IPS DF 4.7 (cell line): ENCODE data around the gene MIA3.
"Not testable (repeated sequence)": the region's sequence is repeated elsewhere in the genome, so short reads cannot be mapped to it uniquely, and the experiment has no call there.

ENCODE experiments used
- DNase-seq: peaks from one replicate; pipeline ENCODE4 v3.0.0-alpha.2; 2013; ENCODE audit warnings: low spot score; ENCODE audit errors: extremely low read depth

Gene MIA3, protein sequence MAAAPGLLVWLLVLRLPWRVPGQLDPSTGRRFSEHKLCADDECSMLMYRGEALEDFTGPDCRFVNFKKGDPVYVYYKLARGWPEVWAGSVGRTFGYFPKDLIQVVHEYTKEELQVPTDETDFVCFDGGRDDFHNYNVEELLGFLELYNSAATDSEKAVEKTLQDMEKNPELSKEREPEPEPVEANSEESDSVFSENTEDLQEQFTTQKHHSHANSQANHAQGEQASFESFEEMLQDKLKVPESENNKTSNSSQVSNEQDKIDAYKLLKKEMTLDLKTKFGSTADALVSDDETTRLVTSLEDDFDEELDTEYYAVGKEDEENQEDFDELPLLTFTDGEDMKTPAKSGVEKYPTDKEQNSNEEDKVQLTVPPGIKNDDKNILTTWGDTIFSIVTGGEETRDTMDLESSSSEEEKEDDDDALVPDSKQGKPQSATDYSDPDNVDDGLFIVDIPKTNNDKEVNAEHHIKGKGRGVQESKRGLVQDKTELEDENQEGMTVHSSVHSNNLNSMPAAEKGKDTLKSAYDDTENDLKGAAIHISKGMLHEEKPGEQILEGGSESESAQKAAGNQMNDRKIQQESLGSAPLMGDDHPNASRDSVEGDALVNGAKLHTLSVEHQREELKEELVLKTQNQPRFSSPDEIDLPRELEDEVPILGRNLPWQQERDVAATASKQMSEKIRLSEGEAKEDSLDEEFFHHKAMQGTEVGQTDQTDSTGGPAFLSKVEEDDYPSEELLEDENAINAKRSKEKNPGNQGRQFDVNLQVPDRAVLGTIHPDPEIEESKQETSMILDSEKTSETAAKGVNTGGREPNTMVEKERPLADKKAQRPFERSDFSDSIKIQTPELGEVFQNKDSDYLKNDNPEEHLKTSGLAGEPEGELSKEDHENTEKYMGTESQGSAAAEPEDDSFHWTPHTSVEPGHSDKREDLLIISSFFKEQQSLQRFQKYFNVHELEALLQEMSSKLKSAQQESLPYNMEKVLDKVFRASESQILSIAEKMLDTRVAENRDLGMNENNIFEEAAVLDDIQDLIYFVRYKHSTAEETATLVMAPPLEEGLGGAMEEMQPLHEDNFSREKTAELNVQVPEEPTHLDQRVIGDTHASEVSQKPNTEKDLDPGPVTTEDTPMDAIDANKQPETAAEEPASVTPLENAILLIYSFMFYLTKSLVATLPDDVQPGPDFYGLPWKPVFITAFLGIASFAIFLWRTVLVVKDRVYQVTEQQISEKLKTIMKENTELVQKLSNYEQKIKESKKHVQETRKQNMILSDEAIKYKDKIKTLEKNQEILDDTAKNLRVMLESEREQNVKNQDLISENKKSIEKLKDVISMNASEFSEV (N-terminal part only)

GRCh38 chr1:222618001-222618879 is at the start of gene MIA3:
Gene MIA3 (plus strand): TSS chr1:222618097. CDS start chr1:222618111, 14 bp downstream.
- no peak for DNase-seq

- no peak for DNase-seq
Observed at GRCh38 chr1:222570837-222571236, 47.1 kb upstream of the MIA3 start.

GRCh38 chr1:222579316-222579715 is 38.6 kb upstream of the MIA3 start:
- DNase-seq, result no peak

GRCh38 chr1:222582099-222582774 is 35.7 kb upstream of the MIA3 start:
- no peak for DNase-seq

DNA sequence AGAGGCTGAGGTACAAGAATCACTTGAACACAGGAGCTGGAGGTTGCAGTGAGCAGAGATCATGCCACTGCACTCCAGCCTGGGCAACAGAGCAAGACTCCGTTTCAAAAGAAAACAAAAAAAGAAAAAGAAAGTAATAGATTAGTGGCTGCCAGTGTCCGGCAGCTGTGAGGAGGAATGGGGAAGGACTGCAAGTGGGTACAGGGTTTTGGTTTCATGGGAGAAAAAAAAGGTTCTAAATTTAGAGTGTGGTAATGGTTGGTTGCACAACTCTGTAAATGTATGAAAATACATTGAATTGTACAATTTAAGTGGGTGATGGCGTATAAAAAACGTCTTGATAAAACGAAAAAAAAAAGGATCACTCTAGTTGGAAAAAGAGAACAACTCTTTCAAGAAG is 34.8 kb upstream of the MIA3 start:
- DNase-seq, result no peak

- DNase-seq, result no peak
Observed at GRCh38 chr1:222586842-222587241, 31.1 kb upstream of the MIA3 start.

DNA sequence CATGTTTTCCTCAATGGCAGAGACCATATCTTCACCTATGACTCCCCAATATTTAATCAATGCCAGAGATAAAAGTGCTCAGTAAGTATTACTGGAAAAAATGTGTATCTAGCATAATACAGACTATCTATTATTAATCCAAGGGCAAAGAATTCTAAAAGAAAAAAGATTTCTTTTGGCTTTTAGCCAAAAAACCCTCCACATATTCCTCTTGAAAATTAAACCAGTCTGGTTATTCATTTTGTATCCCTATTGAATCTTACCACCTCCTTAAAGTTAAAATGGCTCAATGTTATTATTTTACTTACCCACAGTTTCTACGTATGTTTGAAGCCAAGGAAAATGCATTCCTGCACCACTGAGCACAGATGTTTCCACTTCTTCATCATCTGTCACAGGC is 29.8 kb upstream of the MIA3 start:
- DNase-seq, result no peak

- peak; percentile 41 for DNase-seq
Observed at GRCh38 chr1:222589462-222590302, 28.2 kb upstream of the MIA3 start, which contains the start of gene TAF1A. Gene TAF1A (minus strand): TSS chr1:222589933.

DNA sequence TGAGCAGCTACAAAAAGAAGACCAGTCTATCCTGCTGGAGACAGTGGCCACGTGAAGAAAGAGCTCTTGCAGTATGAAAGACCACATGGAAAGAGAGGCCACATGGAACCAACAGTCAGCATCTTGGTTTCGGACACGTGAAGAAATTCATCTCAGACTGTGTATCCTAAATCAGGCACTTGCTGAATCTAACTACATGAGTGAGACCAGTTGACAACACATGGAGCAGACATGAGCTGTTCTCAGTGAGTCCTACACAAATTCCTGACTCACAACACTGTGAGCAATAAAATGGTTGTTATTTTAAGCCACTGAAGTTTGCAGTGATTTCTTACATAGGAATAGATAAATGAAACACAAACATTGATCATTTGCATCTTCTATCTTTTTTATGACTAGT is 25.7 kb upstream of the MIA3 start:
- DNase-seq, result no peak

GRCh38 chr1:222594789-222595188 is 23.1 kb upstream of the MIA3 start:
- no peak for DNase-seq

DNA sequence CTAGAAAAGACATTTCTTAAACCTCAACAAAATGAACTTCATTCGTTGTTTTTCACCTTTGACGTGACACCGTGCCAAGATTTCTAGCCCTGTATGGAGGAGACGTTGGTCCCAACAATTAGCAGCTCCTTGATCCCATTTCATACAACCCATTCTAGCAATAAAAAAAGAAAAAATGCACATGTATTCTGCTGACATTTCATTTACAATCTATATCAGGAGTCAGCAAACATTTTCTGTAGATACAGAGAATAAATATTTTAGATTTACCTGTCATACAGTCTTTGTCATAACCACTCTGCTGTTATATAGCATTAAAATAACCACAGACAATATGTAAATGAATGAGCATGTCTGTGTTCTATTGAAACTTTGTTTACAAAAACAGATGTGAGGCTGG is 21.2 kb upstream of the MIA3 start:
- DNase-seq, result no peak

GRCh38 chr1:222600281-222600680 is 17.6 kb upstream of the MIA3 start:
- DNase-seq, result no peak

DNA sequence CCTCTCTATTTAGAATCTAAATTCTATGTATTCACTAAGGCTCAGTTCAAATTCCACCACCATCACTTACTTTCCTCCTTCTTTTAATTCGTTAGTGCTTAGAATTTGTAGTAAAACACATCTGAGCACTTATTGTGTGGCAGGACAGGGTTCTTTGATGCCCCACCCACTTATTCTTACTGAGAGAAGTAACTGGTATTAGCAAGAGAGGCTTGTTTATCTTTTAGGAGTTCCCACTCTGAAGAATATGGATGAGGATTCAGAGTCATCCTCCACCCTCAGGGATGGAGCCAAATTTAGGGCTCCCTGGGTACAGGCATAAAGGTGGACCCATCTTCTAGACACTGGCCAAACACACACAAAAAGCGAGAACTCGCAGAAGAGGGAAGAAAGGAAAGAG is 16.6 kb upstream of the MIA3 start:
- DNase-seq, result no peak

GRCh38 chr1:222606757-222607156 is 11.1 kb upstream of the MIA3 start:
- no peak for DNase-seq

GRCh38 chr1:222609111-222609510 is 8.8 kb upstream of the MIA3 start:
- not testable (repeated sequence) for DNase-seq

GRCh38 chr1:222610728-222611127 is 7.2 kb upstream of the MIA3 start:
- no peak for DNase-seq

DNA sequence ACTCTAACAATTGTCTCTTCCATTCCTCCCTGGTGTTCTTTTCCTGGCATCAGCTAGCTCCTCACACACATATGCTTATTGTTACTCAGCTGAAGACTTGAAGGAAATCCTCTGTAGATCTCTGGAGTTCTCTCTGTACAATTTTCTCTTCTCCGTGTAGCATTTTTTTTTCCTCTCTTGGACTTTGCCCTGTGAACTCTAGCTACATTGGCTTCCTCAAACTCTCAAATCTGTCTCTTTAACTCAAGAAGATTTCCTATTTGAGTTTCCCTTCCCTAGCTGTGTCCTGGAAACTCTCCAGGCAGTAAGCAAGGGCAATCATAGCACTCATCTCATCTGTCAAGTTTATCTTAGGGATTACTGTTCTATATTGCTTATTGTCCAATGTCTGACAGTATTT is 4.3 kb upstream of the MIA3 start:
- DNase-seq, result no peak

DNA sequence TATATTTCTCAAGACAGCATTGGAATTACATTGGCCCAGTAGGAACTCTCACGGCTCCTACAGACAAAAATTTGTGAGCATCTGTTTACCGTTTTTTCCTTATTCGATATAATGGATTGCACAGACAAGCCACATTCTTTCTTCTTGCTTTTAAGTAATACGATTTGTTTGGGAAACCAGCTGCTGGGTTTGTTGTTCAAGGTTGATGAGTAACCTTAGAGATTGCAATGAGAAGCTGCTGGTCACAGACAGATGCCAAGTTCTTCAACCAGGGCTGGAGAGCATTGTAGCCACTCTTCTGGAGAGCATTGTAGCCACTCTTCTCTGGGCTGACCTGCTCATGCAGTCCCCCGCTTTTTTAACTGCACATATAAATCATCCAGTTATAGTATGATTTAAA is 1.4 kb upstream of the MIA3 start:
- no peak for DNase-seq

GRCh38 chr1:222617367-222617951 is 438 bp upstream of the MIA3 start:
- DNase-seq, result peak; percentile 83
